Spleen (tissue), 11 donors: Measurements from ENCODE around the gene ANKRD28. TPM values are rescaled to one million over a fixed set of nuclear protein-coding genes. Genes with fewer than 3 reads are reported as not detected.

Experiments
- DNase-seq: peaks from one replicate; pipeline ENCODE4 v3.0.0-alpha.2; 2020
- H3K27ac ChIP-seq, 8 donors: fragments of 200-600 bp; sonication (generic) in 7 of 8; 1 replicate in 4 of 8; 2 replicates in 4 of 8; pipeline versions ENCODE4 v1.5.0 to v1.8.0; 2016 to 2021; ENCODE audit warnings: inconsistent platforms in 4 of 8, mild to moderate bottlenecking in 4 of 8, moderate library complexity in 1 of 8
- H3K27me3 ChIP-seq, 7 donors: fragments of 200-600 bp; sonication (generic) in 6 of 7; replicated peaks in 1 of 7; 1 replicate in 4 of 7; 2 replicates in 3 of 7; pipeline versions ENCODE4 v1.5.0 to v1.8.0; 2016 to 2021; ENCODE audit warnings: inconsistent platforms in 3 of 7, mild to moderate bottlenecking in 1 of 7
- H3K36me3 ChIP-seq, 6 donors: fragments of 200-600 bp; sonication (generic) in 5 of 6; 1 replicate in 4 of 6; 2 replicates in 2 of 6; pipeline versions ENCODE4 v1.5.0 to v1.8.0; 2016 to 2021; ENCODE audit warnings: inconsistent platforms in 2 of 6
- H3K4me1 ChIP-seq, 6 donors: fragments of 200-600 bp; sonication (generic) in 5 of 6; 1 replicate in 3 of 6; 2 replicates in 3 of 6; pipeline versions ENCODE4 v1.5.0 to v1.8.0; 2016 to 2021; ENCODE audit warnings: inconsistent platforms in 3 of 6
- H3K4me3 ChIP-seq, 8 donors: fragments of 200-600 bp; sonication (generic) in 7 of 8; 1 replicate in 4 of 8; 2 replicates in 4 of 8; pipeline versions ENCODE4 v1.5.0 to v1.8.0; 2016 to 2021; ENCODE audit warnings: inconsistent platforms in 4 of 8, mild to moderate bottlenecking in 4 of 8, moderate library complexity in 2 of 8
- H3K9me3 ChIP-seq, 8 donors: fragments of 200-600 bp; sonication (generic) in 7 of 8; 1 replicate in 4 of 8; 2 replicates in 4 of 8; pipeline versions ENCODE4 v1.5.0 to v1.8.0; 2016 to 2021; ENCODE audit warnings: inconsistent platforms in 4 of 8
- CTCF ChIP-seq, 11 experiments: fragments of 200-600 bp in 7 of 11; fragments of 450-650 bp in 4 of 11; sonication (generic) in 4 of 11; IDR thresholded peaks in 8 of 11; conservative IDR thresholded peaks in 3 of 11; 1 replicate in 7 of 11; 2 replicates in 4 of 11; pipeline versions ENCODE4 v1.4.0 to v1.8.0; 2016 to 2021; ENCODE audit warnings: antibody characterized with exemption in 11 of 11, inconsistent platforms in 4 of 11, mild to moderate bottlenecking in 1 of 11
- POLR2A ChIP-seq, 3 donors: fragments of 450-650 bp; IDR thresholded peaks; one replicate each; pipeline ENCODE4 v1.5.1; 2017; ENCODE audit warnings: antibody characterized with exemption in 3 of 3, mild to moderate bottlenecking in 1 of 3
- POLR2AphosphoS5 ChIP-seq, 3 donors: sonication (generic); formaldehyde crosslinking; IDR thresholded peaks; one replicate each; pipeline ENCODE4 v1.5.1; 2017; ENCODE audit warnings: antibody characterized with exemption in 3 of 3
- WGBS, 5 donors: extraction: QIAGEN DNeasy Blood & Tissue Kit in 3 of 5; methylation state at CpG; one replicate each; pipeline versions ENCODE4 v1.1.5 to v1.1.7; 2013 to 2018; 5-methylcytosine and 5-hydroxymethylcytosine counted together
- intact Hi-C: fragments of 100-400 bp; cut with DNase I; formaldehyde crosslinking; loops from one replicate; pipeline ENCODE4 v1.15.0; 2023; ENCODE audit warnings: low total_unique reads
- polyA plus RNA-seq, 3 donors: library from polyadenylated mRNA; stranded (reverse); fragments of 200-250 nt; gene quantifications; one replicate each; pipeline ENCODE4 v1.2.1, GENCODE V29; 2013
- total RNA-seq, 7 donors: library from RNA; depleted of rRNA in 3 of 7; stranded (reverse); fragments of >200 nt in 3 of 7; fragmentation: NEBNext Ultra II Directional in 4 of 7; extraction: Animal tissue kit (Norgen Biotek cat#: 25700) in 4 of 7; gene quantifications; one replicate each; pipeline versions ENCODE4 v1.1.0 to v1.2.1, GENCODE V29; 2016 to 2021
- donor health status: healthy with polysubstance abuse.
- donor health status: DM: no; HTN: no; CAD: no; lungs with moderate emphysema.
- donor health status: DM: no; HTN: no; CAD: no.
- donor health status: Bipolar disorder and iron deficiency.
- donor health status: healthy.
- donor health status: DM: no; HTN: no; CAD: no.
- donor health status: DM: yes; HTN: yes; CAD: no.

ANKRD28 gene
- total and polyA plus RNA-seq, 10 donors = 5.3 to 68.6 (median 42.2) TPM

DNA sequence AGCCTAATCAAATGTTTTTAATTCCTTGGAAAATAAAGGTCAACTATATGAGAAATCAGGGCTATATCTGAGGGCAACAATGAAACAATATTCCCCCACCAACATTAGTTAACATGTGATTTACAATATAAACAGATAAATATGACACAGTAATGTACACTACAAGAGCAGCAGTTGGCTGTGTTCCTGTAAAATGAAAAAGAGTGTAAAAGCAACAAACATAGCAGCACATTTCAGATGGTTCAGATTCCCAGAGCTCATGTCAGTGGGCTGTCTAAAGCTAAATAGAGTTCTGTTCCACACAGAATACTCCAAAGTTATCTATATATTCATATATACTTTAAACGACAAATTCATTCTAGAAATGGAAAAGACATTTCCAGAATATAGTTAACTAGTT, 42.6 kb downstream of the ANKRD28 start:
- Histone ChIP-seq H3K27ac (no peak overlapping the region), H3K9me3 (no peaks in the 10 kb centered on the region), H3K4me1 (no peaks in the 10 kb centered on the region), H3K27me3 (no peaks in the 10 kb centered on the region), H3K36me3 (peaks cover 0 to 36% (median 0%) of the 10 kb centered on the region in 6 donors), H3K4me3 (no peak overlapping the region)
- intact Hi-C loops = no loop called here
- TF ChIP-seq POLR2A (IDR thresholded peaks at IDR 0.05) = no peak
- TF ChIP-seq CTCF (IDR thresholded peaks at IDR 0.05 in 8 of 11, conservative IDR thresholded peaks at IDR 0.05 in 3 of 11) = no peak
- TF ChIP-seq POLR2AphosphoS5 (IDR thresholded peaks at IDR 0.05) = no peak
- no peak for DNase-seq
- WGBS, 5 donors = 93 to 98% (median 97%) methylated on average over 1 of the region's 1 CpG

GRCh38 chr3:15754047-15754446, 43.7 kb downstream of the ANKRD28 start:
- no peak overlapping the region for H3K27ac ChIP-seq

DNA sequence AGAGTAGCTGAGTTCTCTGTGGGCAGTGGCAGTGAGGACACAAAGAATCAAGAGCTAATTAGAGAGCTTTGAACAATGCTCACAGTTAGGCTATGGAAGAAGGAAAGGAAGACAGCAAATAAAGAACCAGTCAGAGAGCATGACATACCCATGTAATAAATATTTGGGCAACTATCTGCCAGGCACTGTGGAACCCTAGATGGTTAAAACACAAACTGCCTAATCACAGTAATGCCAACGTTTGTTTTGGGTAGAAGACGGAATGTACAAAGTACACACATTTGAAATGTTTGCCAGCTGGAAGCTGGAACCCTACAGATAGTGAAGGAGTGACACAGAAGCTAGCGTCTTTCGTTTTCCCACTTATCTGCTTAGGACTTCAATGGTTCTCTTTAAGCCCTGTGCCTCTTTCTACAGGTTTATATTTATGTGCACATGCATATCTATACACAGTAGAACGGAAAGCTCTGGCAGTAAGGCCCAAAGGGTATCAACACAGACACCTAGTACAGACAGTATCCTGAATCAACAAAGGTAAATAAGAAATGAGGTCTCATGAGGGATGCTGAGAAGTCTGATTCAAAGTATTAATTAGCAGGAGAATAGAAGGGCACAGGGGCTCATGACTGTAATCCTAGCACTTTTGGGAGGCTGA, 44.6 kb downstream of the ANKRD28 start:
- no peaks in the 10 kb centered on the region for H3K9me3 ChIP-seq
- no peak for TF ChIP-seq POLR2AphosphoS5 (IDR thresholded peaks at IDR 0.05)
- TF ChIP-seq CTCF (IDR thresholded peaks at IDR 0.05 in 8 of 11, conservative IDR thresholded peaks at IDR 0.05 in 3 of 11) = no peak
- TF ChIP-seq POLR2A (IDR thresholded peaks at IDR 0.05) = no peak
- H3K27ac ChIP-seq = no peak overlapping the region
- H3K4me1 ChIP-seq = no peaks in the 10 kb centered on the region
- WGBS, 5 donors = 87 to 91% (median 89%) methylated on average over 5 of the region's 5 CpGs
- peaks cover 0 to 34% (median 0%) of the 10 kb centered on the region in 6 donors for H3K36me3 ChIP-seq
- no peak overlapping the region for H3K4me3 ChIP-seq
- no peak for DNase-seq
- intact Hi-C loops = no loop called here
- no peaks in the 10 kb centered on the region for H3K27me3 ChIP-seq

More at GRCh38 chr3:15754047-15754446, 43.7 kb downstream of the ANKRD28 start:
- Histone ChIP-seq H3K9me3 (no peaks in the 10 kb centered on the region), H3K36me3 (peaks cover 0 to 37% (median 0%) of the 10 kb centered on the region in 6 donors), H3K4me1 (no peaks in the 10 kb centered on the region), H3K27me3 (no peaks in the 10 kb centered on the region), H3K4me3 (no peak overlapping the region)
- no peak for TF ChIP-seq POLR2A (IDR thresholded peaks at IDR 0.05)
- no peak for TF ChIP-seq CTCF (IDR thresholded peaks at IDR 0.05 in 8 of 11, conservative IDR thresholded peaks at IDR 0.05 in 3 of 11)
- TF ChIP-seq POLR2AphosphoS5 (IDR thresholded peaks at IDR 0.05) = no peak
- intact Hi-C loops = no loop called here
- WGBS, 5 donors = 79 to 85% (median 83%) methylated on average over 2 of the region's 2 CpGs
- DNase-seq = no peak

DNA sequence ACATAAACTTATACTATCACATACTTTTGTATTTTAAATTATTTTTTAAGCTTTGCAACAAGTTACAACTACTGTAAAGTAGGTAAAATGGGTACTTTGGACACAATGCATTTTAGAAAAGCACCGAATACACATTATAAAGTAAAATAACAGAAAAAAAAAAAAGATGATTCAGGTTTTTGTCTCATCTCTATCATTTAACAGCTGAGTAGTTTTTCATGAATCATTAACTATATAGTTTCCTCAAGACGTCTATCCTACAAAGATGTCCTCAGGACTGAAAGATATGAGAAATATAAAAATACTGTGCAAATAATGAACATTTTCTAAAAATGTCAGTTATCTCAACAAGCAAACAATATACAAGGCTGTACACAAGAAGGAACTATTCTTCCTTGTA, 46.9 kb downstream of the ANKRD28 start:
- no peak for DNase-seq
- H3K4me1 ChIP-seq = no peaks in the 10 kb centered on the region
- H3K4me3 ChIP-seq = no peak overlapping the region
- no peaks in the 10 kb centered on the region for H3K9me3 ChIP-seq
- no peaks in the 10 kb centered on the region for H3K27me3 ChIP-seq
- H3K36me3 ChIP-seq = peaks cover 0 to 29% (median 0%) of the 10 kb centered on the region in 6 donors
- WGBS, 5 donors = 91 to 97% (median 94%) methylated on average over 2 of the region's 2 CpGs
- intact Hi-C loops = no loop called here
- no peak overlapping the region for H3K27ac ChIP-seq
- TF ChIP-seq POLR2A (IDR thresholded peaks at IDR 0.05) (no peak), POLR2AphosphoS5 (IDR thresholded peaks at IDR 0.05) (no peak), CTCF (IDR thresholded peaks at IDR 0.05 in 8 of 11, conservative IDR thresholded peaks at IDR 0.05 in 3 of 11) (no peak)
